Fibroblast of the conjunctiva (primary cell): ENCODE data around the gene USP3.
A peak's percentile ranks its signal among the peaks of the same experiment; 100 is the strongest.

Experiments used
- DNase-seq: peaks from one replicate; pipeline ENCODE4 v3.0.0-alpha.2; 2010; ENCODE audit warnings: low read depth

USP3 gene

DNA sequence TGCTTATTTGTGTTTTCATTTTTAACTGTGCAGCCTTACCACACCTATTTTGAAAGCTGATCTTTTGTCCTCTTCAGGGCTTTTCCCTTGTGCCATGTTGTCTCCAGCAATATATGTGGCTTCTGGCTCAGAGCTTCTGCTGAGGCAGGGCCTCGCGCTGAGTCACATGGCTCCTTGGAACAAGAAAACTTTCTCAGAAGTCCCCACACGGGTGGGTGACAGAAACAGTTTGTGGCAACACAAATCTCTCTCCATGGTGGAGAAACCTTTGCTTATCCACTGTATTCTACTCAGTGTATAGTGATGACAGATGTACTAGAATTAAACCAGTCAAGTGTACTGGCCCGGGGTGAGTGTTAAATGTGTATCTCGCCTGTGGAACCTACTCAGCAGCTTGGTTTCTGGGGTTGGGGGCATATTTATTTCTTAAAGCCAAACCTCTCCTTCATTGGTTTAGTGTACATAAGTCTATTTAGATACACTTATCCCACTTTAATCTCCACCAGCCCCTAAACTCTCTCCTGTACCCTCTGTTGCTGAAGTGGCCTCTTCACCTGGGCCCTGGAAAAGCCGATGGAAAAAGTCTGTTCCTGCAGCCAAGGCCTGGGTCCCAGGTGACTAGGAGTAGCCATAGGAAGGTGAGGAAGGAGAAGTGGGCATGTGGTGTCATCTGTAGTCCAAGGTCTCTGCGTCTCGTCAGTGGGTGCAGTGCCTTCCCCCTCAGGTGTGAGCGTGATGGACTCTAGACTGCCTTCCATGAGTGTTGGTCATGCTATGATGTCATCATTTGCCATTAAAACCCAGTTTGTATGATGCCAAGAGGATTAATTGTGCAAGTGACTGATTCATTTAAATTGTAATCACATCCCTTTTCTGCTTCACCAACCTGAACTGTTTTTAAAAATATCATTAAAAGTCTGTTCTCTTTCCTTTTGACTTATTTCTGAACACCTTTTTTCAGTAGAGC is 89.6 kb downstream of the USP3 start:
- DNase-seq: no peak

DNA sequence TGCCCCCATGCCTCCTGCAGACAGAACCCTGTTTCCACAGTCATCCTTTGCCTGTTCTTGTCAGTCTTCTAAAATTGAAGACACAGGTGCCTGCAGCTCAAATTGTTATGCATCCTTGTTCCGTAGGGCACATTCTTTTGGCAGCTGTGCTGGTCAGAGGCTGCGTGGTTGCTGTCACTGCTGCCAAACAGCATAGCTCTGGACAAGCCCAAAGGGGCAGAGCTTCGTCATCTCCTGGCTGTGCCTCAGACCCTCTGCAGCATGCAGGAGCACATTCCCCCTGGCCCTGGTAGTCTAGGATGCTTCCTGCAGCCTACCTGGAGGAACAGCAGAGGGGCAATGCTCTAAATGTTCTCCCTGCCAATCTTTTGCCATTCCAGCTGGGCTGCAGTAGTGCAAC is 90.7 kb downstream of the USP3 start:
- DNase-seq: no peak

DNA sequence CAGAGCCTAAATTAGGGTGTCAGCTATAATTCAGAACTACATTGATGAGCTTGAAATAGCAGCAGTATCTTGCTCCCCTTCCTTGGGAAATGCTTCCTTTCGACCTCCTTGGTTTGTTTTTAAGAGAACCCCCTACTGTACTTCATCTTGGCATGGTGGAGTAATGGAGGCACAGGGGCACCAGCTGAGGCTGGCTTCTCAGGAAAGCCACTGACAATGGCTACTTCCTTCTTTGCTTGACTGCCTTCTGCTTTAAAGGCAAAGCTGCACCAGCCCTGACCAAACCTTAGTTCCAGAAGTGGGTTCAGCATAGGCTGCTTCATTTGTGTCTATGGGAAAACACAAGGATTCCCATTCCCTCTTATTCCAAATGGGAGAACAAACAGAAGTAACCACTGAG is 91.3 kb downstream of the USP3 start:
- no peak for DNase-seq

DNA sequence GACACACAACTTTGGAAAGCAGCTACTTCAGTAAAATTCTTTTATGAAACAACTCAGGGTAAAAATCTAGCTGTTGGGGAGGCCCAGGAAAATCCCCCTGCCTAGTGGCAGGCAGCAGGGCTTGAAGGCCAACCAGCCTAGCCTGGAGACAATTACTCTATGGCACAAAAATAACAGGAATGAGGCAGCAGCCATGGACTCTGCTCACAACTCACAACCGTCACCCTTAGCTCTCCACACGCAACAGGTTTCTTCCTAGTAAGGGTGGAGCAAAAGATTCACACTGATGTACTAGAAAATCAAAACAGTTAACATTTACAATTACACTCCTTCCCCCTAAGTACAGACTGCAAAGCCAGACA is 92.3 kb downstream of the USP3 start:
- DNase-seq: no peak

DNA sequence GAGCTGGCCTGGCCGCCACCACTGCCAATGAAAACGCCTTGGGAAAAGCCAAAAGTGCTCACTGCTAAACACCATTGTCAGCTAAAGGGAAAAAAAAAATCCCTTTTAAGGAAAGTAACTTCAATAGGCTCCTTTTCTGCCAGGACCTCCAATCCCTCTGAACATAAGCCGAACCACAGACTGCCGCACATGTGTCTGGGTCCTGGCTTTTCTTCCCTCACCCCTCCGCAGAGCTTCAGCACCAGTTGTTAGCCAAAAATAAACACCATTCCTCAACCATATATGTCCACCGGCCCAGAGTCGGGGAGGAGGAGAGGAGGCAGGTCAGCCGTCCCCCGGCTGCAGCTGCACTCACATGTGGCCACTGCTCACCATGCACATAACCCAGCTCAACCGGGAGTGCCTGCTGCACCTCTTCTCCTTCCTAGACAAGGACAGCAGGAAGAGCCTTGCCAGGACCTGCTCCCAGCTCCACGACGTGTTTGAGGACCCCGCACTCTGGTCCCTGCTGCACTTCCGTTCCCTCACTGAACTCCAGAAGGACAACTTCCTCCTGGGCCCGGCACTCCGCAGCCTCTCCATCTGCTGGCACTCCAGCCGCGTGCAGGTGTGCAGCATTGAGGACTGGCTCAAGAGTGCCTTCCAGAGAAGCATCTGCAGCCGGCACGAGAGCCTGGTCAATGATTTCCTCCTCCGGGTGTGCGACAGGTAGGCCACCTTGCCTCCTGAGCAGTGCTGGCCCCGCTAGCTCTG is 92.8 kb downstream of the USP3 start, which contains the start of gene FBXL22:
FBXL22 (plus strand) TSS at position 350 of the 753 bp plus-strand sequence; CDS start at position 356, 6 bp downstream.
- no peak for DNase-seq

DNA sequence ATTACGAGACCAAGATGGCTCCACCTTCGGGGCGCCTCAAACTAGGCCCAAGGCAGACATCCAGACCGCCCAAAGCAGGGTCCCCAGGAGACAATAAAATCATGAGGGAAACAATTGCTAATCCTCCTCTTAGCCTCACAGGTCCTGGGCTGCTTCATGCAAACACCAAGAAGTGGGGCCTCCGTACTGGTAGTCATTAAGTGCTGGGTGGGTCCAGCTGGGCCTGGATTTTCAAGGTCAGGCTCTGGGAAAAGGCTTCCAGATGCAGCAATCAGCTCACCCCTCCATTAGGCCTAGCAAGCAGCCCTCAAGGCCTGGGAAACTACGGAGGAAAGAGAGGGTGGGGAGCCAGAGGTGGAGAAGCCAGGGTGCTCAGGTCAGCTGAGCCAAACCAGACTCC is 93.4 kb downstream of the USP3 start:
- DNase-seq: no peak

DNA sequence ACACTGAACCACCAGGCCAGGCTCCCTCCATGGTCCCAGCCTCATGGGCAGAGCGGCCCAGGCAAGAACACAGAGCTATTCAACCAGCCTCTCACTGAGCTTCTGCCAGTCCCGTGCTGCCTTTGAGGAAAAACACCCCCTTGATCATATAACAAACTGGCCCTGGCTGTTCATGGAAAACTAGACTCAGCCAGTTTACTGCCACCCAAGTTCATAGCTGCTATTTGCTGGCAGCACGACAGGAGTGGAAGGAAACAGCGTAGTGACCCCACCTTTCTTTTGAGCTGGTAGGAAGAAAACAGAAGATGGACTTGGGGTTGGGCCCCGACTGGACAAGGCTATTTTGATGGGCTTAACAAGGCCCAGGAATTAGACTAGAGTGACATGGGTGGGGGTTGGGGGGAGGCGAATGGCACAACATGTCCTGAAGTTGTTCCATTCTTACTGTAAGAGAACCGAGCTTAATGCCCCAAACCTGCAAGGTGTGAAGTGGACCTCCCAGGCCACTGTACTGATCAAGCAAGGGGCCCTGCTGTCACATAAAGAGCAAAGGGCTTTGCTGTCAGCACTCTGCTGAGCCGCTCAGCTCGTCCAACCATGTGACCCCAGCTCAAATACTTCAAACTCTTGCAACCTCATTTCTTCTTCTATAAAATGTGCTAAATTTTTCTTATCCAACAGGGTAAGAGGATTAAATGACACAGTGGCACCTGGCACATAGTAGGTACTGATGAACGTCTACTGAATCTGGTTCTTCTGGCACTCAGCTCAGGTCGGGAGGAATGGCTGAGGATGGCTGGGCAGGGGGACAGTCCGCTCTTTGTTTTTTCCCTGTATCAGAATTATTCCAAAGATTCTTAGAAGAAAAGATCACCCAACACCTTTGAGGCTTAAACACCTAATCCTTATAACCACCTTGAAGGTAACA is 94.3 kb downstream of the USP3 start:
- no peak for DNase-seq

DNA sequence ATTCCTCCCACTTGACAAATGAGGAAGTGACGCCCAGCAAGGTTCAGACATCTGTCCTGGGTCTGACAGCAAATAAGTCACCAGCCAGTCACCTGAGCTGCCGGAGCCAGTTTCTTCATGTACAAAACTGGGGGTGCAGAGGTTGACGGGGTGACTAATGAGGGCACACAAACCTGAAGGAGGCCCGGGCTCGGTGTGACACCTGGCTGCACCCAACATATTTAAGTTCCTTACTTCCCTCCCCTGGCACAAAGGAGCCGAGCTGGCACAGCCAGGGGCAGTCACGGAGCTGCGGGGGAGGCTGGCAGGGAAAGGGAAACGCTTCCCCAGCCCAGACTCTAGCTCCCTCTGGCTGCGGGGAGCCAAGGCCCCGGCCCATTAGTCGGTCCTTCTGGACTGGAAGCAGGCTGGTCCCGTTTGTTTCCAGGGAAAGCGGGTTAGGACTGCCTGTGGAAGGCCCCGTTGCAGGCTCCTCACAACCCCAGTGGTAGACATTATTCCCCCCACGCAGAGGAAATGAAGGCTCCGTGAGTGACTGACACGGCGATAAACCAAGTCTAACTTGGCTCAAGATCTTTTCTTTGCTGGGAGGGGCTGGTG is 95.1 kb downstream of the USP3 start:
- DNase-seq: no peak

DNA sequence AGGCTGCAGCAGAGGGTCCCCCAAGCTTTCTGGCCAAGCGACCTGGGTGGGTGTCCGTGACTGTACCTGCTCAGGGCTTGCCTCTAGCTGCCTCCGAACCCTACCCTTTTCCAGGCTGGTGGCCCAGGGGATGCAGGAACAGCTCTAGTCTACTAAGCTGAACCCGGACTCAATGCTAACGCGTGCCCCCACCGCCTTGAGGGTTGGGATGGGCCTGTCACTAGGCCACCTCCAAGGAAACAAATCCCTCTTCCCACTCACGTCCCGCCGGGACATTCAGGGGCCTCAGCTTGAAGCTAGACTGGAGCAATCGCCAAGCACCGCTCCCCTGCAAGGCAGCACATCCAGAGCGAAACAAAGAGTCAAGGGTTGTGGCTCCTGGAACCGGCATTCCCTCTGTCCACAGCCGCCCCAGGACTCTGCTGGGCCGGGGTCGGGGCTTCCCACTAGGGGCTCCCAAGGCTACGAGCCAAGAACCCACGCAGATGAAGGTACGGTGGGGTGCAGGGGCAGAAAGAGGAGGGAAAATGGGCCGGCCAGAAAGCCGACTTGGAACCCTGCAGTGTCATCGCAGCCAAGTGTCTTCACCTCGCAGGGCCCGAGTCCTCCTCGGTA is 95.7 kb downstream of the USP3 start:
- DNase-seq: no peak

DNA sequence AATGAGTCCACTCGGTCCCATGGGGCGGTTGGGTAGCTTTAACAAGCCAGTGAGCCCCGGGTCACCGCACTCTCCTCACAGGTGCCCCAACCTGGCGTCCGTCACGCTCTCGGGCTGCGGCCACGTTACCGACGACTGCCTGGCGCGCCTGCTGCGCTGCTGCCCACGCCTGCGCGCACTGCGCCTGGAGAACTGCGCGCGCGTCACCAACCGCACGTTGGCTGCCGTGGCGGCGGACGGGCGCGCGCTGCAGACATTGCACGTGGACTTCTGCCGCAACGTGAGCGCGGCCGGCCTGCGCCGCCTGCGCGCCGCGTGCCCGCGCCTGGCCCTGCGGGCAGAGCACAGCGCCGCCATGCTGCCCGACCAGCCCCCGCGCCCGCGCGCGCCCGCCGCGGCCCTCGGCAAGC is 96.2 kb downstream of the USP3 start:
- DNase-seq: peak; percentile 82

DNA sequence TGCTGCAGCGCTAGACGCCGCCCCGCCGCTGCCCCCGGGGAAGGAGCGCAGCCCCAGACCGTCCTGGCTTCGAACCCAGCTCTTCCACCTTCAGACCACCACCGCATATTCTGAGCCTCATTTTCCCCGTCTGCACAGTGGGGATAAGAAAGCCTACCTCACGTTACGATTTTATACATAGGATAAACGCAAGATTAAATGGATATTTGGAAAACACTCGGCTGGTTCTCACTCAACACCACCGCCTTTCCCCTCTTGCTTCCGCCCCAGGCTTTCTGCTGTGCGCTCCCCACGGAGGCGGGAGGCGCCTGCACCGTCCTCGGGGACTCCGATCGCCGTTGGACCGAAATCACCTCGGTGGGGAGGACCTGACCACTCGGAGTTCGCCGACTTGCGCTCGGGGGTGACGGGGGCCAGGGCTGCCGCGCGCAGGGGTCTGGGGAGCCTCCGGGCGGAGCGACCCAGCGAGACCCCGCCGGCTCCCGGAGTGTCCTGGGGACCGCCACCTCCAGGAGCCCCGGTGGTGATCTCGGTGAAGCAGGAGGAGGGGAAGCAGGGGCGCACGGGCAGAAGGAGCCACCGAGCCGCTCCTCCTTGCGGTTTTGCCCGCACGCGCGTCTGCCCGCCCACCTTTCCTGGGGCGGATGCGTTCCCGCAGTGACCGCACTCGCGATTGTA is 96.8 kb downstream of the USP3 start:
- no peak for DNase-seq

DNA sequence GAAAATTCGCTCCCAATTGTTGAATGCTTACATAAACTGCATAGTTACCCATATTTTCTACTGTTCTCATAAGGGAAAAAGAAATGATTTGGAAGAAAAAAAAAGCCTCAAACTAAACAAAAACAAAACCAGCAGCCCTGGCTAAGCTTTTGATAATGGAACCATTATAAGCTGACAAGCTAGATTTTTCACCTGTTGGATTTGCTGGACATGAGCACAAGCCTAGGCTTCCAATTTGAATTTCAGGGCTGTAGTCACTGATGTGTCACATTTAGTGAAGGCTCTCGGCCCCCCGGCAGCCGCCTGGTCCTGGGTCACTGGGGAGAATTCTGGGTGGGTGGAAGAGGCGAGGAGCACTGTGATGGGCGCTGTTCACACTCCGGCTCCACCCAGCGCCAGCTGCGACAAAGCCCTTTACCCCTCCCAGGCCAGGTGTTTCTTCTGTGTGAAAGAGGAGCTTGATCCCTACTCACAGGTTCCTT is 97.4 kb downstream of the USP3 start:
- DNase-seq: no peak

DNA sequence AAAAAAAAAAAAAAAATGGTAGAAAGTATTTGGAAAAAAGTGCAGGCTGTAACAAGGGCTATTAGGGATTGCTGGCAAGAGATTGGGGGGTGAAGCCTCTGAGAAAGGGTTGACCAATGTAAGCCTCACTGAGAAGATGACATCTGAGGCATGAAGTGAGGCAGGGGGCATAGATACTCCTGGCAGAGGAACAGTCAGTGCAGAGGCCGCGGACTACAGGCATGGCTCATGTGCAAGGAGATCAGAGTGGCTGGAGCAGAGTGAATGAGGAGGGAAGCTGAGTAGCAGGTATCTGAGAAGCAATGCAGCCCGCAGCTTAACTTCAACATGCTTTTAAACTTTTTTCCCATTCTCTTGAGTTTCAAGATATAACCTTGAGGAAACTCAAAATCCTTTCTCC is 98.2 kb downstream of the USP3 start:
- DNase-seq: no peak

DNA sequence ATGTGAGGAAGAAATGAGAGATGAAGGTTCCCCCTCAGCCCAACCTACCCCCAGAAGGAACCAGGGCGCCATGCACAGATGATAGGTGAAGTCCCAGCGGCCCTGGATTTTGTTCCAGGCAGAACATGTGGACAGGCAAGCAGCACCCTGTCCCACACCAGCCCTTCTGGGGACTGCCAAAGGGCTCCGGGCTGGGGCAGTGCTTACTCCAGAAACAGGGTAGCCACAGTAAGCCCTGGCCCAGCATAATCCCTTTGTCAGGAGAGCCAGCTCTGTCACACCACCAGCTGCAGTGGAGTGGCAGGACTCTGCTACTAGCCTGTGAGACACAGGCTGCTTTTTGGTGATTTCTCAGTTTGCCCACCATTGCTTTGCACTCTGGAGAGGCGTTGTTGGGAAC is 99.1 kb downstream of the USP3 start:
- DNase-seq: no peak

DNA sequence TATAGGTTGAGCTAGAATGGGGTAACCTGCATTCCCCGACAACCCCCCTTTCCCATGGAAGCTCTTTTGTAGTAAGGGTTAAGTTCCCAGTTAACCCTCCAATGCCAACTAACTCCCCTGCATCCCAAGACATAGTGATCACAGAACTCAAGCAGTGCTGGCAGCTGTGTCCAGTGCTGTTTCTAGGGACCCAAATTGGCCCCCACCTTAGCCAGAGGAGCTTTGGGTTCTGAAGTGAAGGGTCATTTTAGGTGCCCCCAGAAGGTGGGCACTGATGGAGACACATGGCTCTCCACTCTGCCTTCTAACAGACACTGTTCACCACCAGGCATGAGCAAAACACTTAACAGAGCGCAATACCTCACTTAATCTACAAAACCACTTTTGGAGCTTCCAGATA is 99.9 kb downstream of the USP3 start:
- no peak for DNase-seq

DNA sequence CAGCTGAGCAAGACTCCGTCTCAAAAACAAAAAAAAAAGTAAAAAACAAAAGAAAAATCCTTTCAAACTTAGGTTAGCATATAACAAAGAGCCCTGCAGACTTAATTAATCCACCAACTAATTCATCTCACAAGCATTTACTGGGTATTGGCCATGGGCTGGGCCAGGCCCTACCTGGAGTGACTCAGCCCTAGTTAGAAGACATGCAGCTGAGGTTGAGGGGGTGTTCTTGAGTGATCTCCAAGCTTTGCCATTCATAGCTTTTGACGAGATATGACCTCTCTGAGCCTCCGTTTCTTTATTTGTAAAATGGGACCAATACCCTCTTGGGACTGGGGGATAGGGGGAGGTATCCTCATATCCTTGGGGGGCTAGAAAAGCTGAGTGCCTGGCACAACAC is 100.6 kb downstream of the USP3 start:
- DNase-seq: no peak

DNA sequence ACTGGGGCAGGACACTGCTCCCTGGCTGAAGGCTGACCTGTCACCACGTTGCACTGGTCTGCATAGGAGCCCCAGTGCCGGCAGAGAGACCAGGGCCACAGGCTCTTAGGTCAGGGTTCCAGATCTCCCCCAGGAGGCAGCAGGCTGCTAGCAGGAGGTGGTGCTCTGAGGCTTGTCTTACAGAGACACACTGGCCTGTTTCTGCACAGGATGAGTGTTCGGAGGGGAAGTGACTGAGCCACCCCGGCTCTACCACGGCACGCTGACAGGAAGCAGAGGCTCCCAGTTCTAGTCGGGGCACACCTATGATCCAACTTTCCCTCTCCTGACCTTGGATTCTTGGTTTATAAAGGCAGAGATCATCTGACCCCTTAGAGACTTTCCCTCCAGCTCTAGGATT is 101.4 kb downstream of the USP3 start:
- no peak for DNase-seq

DNA sequence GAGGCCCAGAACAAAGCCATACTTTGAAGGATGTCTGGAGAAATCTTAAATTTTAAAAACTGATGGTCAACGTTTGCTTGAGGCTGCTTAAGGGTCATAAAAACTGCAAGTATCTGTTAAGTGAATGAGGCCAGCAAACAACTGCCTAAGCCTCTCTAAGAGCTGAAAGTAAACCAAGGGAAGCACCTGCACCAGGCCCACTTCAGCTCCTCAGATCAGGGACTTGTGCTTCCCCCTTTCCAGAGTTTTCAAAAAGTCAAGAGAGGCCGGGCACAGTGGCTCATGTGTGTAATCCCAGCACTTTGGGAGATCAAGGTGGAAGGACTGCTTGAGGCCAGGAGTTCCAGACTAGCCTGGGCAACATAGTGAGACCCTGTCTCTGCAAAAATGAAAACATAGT is 101.9 kb downstream of the USP3 start:
- DNase-seq: no peak

DNA sequence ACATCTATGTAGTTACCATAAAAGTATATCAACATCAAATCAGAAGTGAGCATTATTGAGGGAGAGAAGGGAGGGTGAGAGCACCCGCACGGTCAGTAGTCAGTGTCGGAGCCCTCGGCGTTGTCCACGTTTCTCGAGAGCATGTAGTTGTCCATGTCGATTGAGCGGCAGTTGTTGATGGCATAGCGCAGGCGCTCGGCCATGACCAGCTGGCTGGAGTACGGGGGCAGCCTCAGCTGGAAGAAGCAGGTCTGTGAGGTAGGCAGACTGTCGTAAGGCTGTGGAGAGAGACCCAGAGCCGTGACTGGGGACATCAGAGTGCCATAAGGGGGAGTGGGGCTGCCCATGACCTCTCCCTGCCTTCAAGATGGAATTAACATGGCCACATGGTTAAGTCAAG is 104.6 kb downstream of the USP3 start:
- no peak for DNase-seq

DNA sequence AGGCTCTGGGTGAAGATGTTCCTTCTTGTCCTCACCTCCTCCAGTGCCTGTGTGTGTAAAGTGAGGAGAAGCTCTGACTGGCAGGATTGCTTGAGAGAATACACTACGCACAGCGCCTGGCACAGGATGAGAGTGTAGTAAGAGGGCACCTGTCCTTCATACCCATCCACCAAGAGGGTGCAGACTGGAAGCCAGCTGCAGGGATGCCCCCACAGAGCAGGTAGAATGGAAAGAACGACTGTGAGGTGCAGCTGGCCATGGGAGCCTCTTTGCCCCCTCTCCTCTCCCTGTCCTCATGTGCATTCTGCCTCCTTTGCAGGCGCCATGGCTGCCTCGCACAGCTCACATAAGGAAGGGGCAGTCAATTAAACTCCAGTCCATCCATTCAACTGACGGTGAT is 105.1 kb downstream of the USP3 start:
- no peak for DNase-seq
